Muscle layer of colon (tissue), 2 donors: ENCODE data around the gene CLMN.

Source experiments
- H3K27ac ChIP-seq: one replicate; pipeline ENCODE4 v1.7.0; 2013; ENCODE audit warnings: low read depth, mild to moderate bottlenecking, low read length, moderate library complexity
- H3K27me3 ChIP-seq, 2 donors: one replicate each; pipeline ENCODE4 v1.7.0; 2013; ENCODE audit warnings: low read length in 2 of 2, mild to moderate bottlenecking in 2 of 2; ENCODE audit not compliant: insufficient read depth in 2 of 2, control insufficient read depth in 1 of 2
- H3K36me3 ChIP-seq: one replicate; pipeline ENCODE4 v1.7.0; 2013; ENCODE audit warnings: mild to moderate bottlenecking, low read length; ENCODE audit not compliant: insufficient read depth
- H3K4me1 ChIP-seq: one replicate; pipeline ENCODE4 v1.7.0; 2013; ENCODE audit warnings: mild to moderate bottlenecking, low read length; ENCODE audit not compliant: insufficient read depth
- H3K4me3 ChIP-seq, 2 donors: one replicate each; pipeline ENCODE4 v1.7.0; 2013; ENCODE audit warnings: low read length in 2 of 2, low read depth in 1 of 2, mild to moderate bottlenecking in 1 of 2, moderate library complexity in 1 of 2
- H3K9ac ChIP-seq: one replicate; pipeline ENCODE4 v1.7.0; 2013; ENCODE audit warnings: low read length
- H3K9me3 ChIP-seq: one replicate; pipeline ENCODE4 v1.7.0; 2013; ENCODE audit warnings: mild to moderate bottlenecking, low read length
- donor health status: abdominal sarcoma.
- donor health status: Adenocarcinoma of cecum.

The CLMN gene

GRCh38 chr14:95340201-95340697, 20.5 kb upstream of the CLMN start:
- H3K4me3 ChIP-seq: no peak overlapping the region
- no peak overlapping the region for H3K27ac ChIP-seq
- H3K4me1 ChIP-seq: no peaks in the 10 kb centered on the region
- no peaks in the 10 kb centered on the region for H3K9me3 ChIP-seq
- no peaks in the 10 kb centered on the region for H3K27me3 ChIP-seq
- H3K36me3 ChIP-seq: no peaks in the 10 kb centered on the region
- no peak overlapping the region for H3K9ac ChIP-seq

GRCh38 chr14:95339301-95339865, 19.7 kb upstream of the CLMN start:
- no peaks in the 10 kb centered on the region for H3K27me3 ChIP-seq
- H3K4me1 ChIP-seq: no peaks in the 10 kb centered on the region
- no peaks in the 10 kb centered on the region for H3K36me3 ChIP-seq
- no peak overlapping the region for H3K9ac ChIP-seq
- no peak overlapping the region for H3K27ac ChIP-seq
- no peak overlapping the region for H3K4me3 ChIP-seq
- H3K9me3 ChIP-seq: no peaks in the 10 kb centered on the region

GRCh38 chr14:95338436-95338835, 18.7 kb upstream of the CLMN start:
- Histone ChIP-seq H3K36me3 (no peaks in the 10 kb centered on the region), H3K27ac (no peak overlapping the region), H3K4me1 (no peaks in the 10 kb centered on the region), H3K9ac (no peak overlapping the region), H3K27me3 (no peaks in the 10 kb centered on the region), H3K4me3 (no peak overlapping the region), H3K9me3 (no peaks in the 10 kb centered on the region)

GRCh38 chr14:95337041-95337595, 17.4 kb upstream of the CLMN start:
- no peaks in the 10 kb centered on the region for H3K27me3 ChIP-seq
- no peak overlapping the region for H3K4me3 ChIP-seq
- H3K27ac ChIP-seq: no peak overlapping the region
- H3K9ac ChIP-seq: no peak overlapping the region
- H3K4me1 ChIP-seq: no peaks in the 10 kb centered on the region
- no peaks in the 10 kb centered on the region for H3K9me3 ChIP-seq
- H3K36me3 ChIP-seq: no peaks in the 10 kb centered on the region

GRCh38 chr14:95336192-95336760, 16.6 kb upstream of the CLMN start:
- H3K4me1 ChIP-seq: no peaks in the 10 kb centered on the region
- no peak overlapping the region for H3K9ac ChIP-seq
- no peak overlapping the region for H3K4me3 ChIP-seq
- no peaks in the 10 kb centered on the region for H3K36me3 ChIP-seq
- no peak overlapping the region for H3K27ac ChIP-seq
- H3K27me3 ChIP-seq: no peaks in the 10 kb centered on the region
- H3K9me3 ChIP-seq: no peaks in the 10 kb centered on the region

- Histone ChIP-seq H3K27ac (no peak overlapping the region), H3K9ac (no peak overlapping the region), H3K36me3 (no peaks in the 10 kb centered on the region), H3K4me1 (no peaks in the 10 kb centered on the region), H3K4me3 (no peak overlapping the region), H3K27me3 (no peaks in the 10 kb centered on the region), H3K9me3 (no peaks in the 10 kb centered on the region)
These were observed 15.4 kb upstream of the CLMN start for GRCh38 chr14:95335071-95335470.

- no peaks in the 10 kb centered on the region for H3K4me1 ChIP-seq
These were observed 14.3 kb upstream of the CLMN start for GRCh38 chr14:95334044-95334443.

GRCh38 chr14:95332641-95333040, 12.9 kb upstream of the CLMN start:
- H3K27me3 ChIP-seq: no peaks in the 10 kb centered on the region
- no peak overlapping the region for H3K9ac ChIP-seq
- no peak overlapping the region for H3K4me3 ChIP-seq
- H3K9me3 ChIP-seq: no peaks in the 10 kb centered on the region
- no peaks in the 10 kb centered on the region for H3K4me1 ChIP-seq
- H3K36me3 ChIP-seq: no peaks in the 10 kb centered on the region
- H3K27ac ChIP-seq: no peak overlapping the region

More at GRCh38 chr14:95334044-95334443, 14.3 kb upstream of the CLMN start:
- no peaks in the 10 kb centered on the region for H3K9me3 ChIP-seq
- H3K27ac ChIP-seq: no peak overlapping the region
- no peaks in the 10 kb centered on the region for H3K36me3 ChIP-seq
- H3K9ac ChIP-seq: no peak overlapping the region
- no peaks in the 10 kb centered on the region for H3K27me3 ChIP-seq
- H3K4me3 ChIP-seq: no peak overlapping the region

- Histone ChIP-seq H3K4me3 (no peak overlapping the region), H3K4me1 (no peaks in the 10 kb centered on the region), H3K27me3 (no peaks in the 10 kb centered on the region), H3K27ac (no peak overlapping the region), H3K36me3 (no peaks in the 10 kb centered on the region), H3K9ac (no peak overlapping the region), H3K9me3 (no peaks in the 10 kb centered on the region)
These were observed 12.2 kb upstream of the CLMN start for GRCh38 chr14:95331708-95332408.

- Histone ChIP-seq H3K9me3 (no peaks in the 10 kb centered on the region), H3K27me3 (no peaks in the 10 kb centered on the region), H3K36me3 (no peaks in the 10 kb centered on the region), H3K27ac (no peak overlapping the region), H3K4me3 (no peak overlapping the region), H3K4me1 (no peaks in the 10 kb centered on the region), H3K9ac (no peak overlapping the region)
These were observed 11.1 kb upstream of the CLMN start for GRCh38 chr14:95330591-95331370.

- H3K9ac ChIP-seq: no peak overlapping the region
- no peaks in the 10 kb centered on the region for H3K9me3 ChIP-seq
These were observed 10.2 kb upstream of the CLMN start for GRCh38 chr14:95329941-95330340.

More at GRCh38 chr14:95329941-95330340, 10.2 kb upstream of the CLMN start:
- Histone ChIP-seq H3K36me3 (no peaks in the 10 kb centered on the region), H3K4me3 (no peak overlapping the region), H3K27me3 (no peaks in the 10 kb centered on the region), H3K4me1 (no peaks in the 10 kb centered on the region), H3K27ac (no peak overlapping the region)
